HG03469 (cell line): ENCODE measurements around the gene NAPB.
"Not testable (repeated sequence)": the region's sequence is repeated elsewhere in the genome, so short reads cannot be mapped to it uniquely, and the experiment has no call there.

Experiments
- ATAC-seq: cut with Tn5 transposase; IDR thresholded peaks from one replicate; pipeline ENCODE4 v1.9.1; 2021; ENCODE audit warnings: mild to moderate bottlenecking, moderate library complexity, moderate number of reproducible peaks; ENCODE audit not compliant: unreplicated experiment

Gene NAPB

GRCh38 chr20:23349338-23350195 lies 71.7 kb downstream of the NAPB start:
- peak; percentile 18 for ATAC-seq

GRCh38 chr20:23348510-23348909 lies 72.8 kb downstream of the NAPB start:
- ATAC-seq: not testable (repeated sequence)

- ATAC-seq: no peak
Measured at GRCh38 chr20:23347791-23348190, 73.5 kb downstream of the NAPB start.

- no peak for ATAC-seq
Measured at GRCh38 chr20:23346002-23346401, 75.3 kb downstream of the NAPB start.

GRCh38 chr20:23344336-23344735 lies 77.0 kb downstream of the NAPB start:
- ATAC-seq: no peak

GRCh38 chr20:23343590-23343989 lies 77.7 kb downstream of the NAPB start:
- ATAC-seq: no peak

- peak; percentile 49 for ATAC-seq
Measured at GRCh38 chr20:23341073-23341472, 80.2 kb downstream of the NAPB start.

GRCh38 chr20:23340524-23340923 lies 80.8 kb downstream of the NAPB start:
- ATAC-seq: no peak

GRCh38 chr20:23339986-23340385 lies 81.3 kb downstream of the NAPB start:
- ATAC-seq: no peak

GRCh38 chr20:23337312-23337711 lies 84.0 kb downstream of the NAPB start:
- ATAC-seq: no peak

- no peak for ATAC-seq
Measured at GRCh38 chr20:23336476-23336875, 84.8 kb downstream of the NAPB start.

GRCh38 chr20:23335521-23335920 lies 85.8 kb downstream of the NAPB start:
- no peak for ATAC-seq

- no peak for ATAC-seq
Measured at GRCh38 chr20:23334111-23334510, 87.2 kb downstream of the NAPB start.

GRCh38 chr20:23332467-23332866 lies 88.8 kb downstream of the NAPB start:
- ATAC-seq: no peak

- no peak for ATAC-seq
Measured at GRCh38 chr20:23331450-23332350, 89.6 kb downstream of the NAPB start.

GRCh38 chr20:23327617-23328333 lies 93.5 kb downstream of the NAPB start:
- ATAC-seq: no peak

- ATAC-seq: no peak
Measured at GRCh38 chr20:23326774-23327173, 94.5 kb downstream of the NAPB start.

- no peak for ATAC-seq
Measured at GRCh38 chr20:23325107-23325506, 96.2 kb downstream of the NAPB start.
